GM13977 (cell line): ENCODE results near the gene TALDO1.

Experiments
- DNase-seq: peaks from one replicate; pipeline ENCODE4 v3.0.0; 2012; ENCODE audit warnings: low spot score
- in situ Hi-C: fragments of 300-500 bp; cut with MboI; formaldehyde crosslinking; loops from one replicate; pipeline ENCODE4 v1.12.0; 2022; ENCODE audit warnings: low sequenced_read_pairs, low pct_unique_long_range_greater_than_20kb, mixed read lengths, inconsistent platforms; ENCODE audit not compliant: unreplicated experiment
- TF ChIP-seq, protein P1 (sequence below): IDR thresholded peaks from 2 replicates; pipeline ENCODE4 v1.5.1; 2012; ENCODE audit warnings: mild to moderate bottlenecking, control low read depth; ENCODE audit not compliant: insufficient read depth; ENCODE audit errors: extremely low read depth, missing control alignments

Gene TALDO1

GRCh38 chr11:813456-814096 is 66.3 kb downstream of the TALDO1 start:
- in situ Hi-C loops, result no loop called here
- TF ChIP-seq, protein P1, sequence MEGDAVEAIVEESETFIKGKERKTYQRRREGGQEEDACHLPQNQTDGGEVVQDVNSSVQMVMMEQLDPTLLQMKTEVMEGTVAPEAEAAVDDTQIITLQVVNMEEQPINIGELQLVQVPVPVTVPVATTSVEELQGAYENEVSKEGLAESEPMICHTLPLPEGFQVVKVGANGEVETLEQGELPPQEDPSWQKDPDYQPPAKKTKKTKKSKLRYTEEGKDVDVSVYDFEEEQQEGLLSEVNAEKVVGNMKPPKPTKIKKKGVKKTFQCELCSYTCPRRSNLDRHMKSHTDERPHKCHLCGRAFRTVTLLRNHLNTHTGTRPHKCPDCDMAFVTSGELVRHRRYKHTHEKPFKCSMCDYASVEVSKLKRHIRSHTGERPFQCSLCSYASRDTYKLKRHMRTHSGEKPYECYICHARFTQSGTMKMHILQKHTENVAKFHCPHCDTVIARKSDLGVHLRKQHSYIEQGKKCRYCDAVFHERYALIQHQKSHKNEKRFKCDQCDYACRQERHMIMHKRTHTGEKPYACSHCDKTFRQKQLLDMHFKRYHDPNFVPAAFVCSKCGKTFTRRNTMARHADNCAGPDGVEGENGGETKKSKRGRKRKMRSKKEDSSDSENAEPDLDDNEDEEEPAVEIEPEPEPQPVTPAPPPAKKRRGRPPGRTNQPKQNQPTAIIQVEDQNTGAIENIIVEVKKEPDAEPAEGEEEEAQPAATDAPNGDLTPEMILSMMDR, result no peak
- DNase-seq, result no peak
